Measurements from ENCODE around the gene VPS13C.

VPS13C gene

GRCh38 chr15:61831505-61831921 lies 228.7 kb downstream of the VPS13C start:
- no peak for TF ChIP-seq TEAD4 (IDR thresholded peaks at IDR 0.05)
- TF ChIP-seq FOXM1 (IDR thresholded peaks at IDR 0.05; ENCODE audit: borderline replicate concordance, low read depth) = no peak
- TF ChIP-seq EGR1 (IDR thresholded peaks at IDR 0.05) = peak; percentile 25; the same call in 1 of the 2 replicates
- peak; percentile 77 for TF ChIP-seq CEBPB (IDR thresholded peaks at IDR 0.05)
- peak; percentile 35; the same call in 1 of the 2 replicates for TF ChIP-seq TCF12 (IDR thresholded peaks at IDR 0.05; ENCODE audit: low read depth)

DNA sequence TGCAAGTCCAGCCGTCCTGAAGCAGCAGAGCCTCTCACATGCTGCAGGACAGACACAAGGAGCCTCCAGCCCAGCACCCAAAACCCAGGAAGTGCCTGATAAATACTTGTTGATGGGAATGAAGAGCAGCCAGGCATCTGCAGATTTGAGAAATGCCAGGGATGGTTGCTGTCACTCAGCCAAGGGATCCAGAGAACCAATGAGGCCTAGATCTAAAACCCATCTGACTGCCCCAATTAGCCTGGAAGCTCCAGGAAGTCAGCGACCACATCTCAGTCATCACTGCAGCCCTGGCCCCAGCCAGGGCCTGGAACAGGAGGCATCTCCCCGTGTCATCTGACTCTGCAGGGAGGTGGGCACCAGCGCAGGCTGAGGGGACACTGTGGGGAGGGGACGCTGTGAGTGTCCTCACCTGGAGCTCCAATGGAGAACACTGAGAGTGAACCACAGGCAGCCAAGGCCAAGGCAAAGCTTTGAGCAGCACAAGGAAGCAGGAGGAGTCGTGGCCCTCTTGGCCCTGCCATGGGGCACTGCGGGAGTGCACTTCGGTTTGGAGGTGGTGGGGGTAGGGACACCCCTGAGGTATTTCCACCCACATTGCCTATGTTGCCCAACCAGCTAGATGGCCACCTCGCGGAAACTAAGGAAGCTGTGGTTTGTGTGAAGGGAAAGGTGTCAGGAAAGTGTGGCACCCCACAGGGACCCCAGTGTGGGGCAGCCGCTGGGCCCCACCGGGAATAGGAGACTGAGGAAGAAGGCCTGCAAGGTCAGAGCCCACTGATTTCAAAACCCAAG lies 229.5 kb downstream of the VPS13C start:
- no peak for TF ChIP-seq CEBPB (IDR thresholded peaks at IDR 0.05)
- no peak for TF ChIP-seq RAD21 (IDR thresholded peaks at IDR 0.05; ENCODE audit: low read depth)
- TF ChIP-seq NFIC (IDR thresholded peaks at IDR 0.05) = no peak
- TF ChIP-seq YY1 (IDR thresholded peaks at IDR 0.05; ENCODE audit: low read depth) = no peak
- no peak for TF ChIP-seq TAF1 (IDR thresholded peaks at IDR 0.05; ENCODE audit: low read depth)
- TF ChIP-seq EP300 (IDR thresholded peaks at IDR 0.05; ENCODE audit: borderline replicate concordance) = no peak
- TF ChIP-seq, protein P1, sequence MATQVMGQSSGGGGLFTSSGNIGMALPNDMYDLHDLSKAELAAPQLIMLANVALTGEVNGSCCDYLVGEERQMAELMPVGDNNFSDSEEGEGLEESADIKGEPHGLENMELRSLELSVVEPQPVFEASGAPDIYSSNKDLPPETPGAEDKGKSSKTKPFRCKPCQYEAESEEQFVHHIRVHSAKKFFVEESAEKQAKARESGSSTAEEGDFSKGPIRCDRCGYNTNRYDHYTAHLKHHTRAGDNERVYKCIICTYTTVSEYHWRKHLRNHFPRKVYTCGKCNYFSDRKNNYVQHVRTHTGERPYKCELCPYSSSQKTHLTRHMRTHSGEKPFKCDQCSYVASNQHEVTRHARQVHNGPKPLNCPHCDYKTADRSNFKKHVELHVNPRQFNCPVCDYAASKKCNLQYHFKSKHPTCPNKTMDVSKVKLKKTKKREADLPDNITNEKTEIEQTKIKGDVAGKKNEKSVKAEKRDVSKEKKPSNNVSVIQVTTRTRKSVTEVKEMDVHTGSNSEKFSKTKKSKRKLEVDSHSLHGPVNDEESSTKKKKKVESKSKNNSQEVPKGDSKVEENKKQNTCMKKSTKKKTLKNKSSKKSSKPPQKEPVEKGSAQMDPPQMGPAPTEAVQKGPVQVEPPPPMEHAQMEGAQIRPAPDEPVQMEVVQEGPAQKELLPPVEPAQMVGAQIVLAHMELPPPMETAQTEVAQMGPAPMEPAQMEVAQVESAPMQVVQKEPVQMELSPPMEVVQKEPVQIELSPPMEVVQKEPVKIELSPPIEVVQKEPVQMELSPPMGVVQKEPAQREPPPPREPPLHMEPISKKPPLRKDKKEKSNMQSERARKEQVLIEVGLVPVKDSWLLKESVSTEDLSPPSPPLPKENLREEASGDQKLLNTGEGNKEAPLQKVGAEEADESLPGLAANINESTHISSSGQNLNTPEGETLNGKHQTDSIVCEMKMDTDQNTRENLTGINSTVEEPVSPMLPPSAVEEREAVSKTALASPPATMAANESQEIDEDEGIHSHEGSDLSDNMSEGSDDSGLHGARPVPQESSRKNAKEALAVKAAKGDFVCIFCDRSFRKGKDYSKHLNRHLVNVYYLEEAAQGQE (IDR thresholded peaks at IDR 0.05; ENCODE audit: low read depth) = no peak
- no peak for TF ChIP-seq ZBTB7A (IDR thresholded peaks at IDR 0.05; ENCODE audit: low read depth)
- TF ChIP-seq TEAD4 (IDR thresholded peaks at IDR 0.05) = no peak
- no peak for TF ChIP-seq FOXM1 (IDR thresholded peaks at IDR 0.05; ENCODE audit: borderline replicate concordance, low read depth)
- no peak for TF ChIP-seq CREB1 (IDR thresholded peaks at IDR 0.05; ENCODE audit: low read depth)
- TF ChIP-seq, protein P2, sequence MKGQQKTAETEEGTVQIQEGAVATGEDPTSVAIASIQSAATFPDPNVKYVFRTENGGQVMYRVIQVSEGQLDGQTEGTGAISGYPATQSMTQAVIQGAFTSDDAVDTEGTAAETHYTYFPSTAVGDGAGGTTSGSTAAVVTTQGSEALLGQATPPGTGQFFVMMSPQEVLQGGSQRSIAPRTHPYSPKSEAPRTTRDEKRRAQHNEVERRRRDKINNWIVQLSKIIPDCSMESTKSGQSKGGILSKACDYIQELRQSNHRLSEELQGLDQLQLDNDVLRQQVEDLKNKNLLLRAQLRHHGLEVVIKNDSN (IDR thresholded peaks at IDR 0.05) = no peak
- TF ChIP-seq, protein P3, sequence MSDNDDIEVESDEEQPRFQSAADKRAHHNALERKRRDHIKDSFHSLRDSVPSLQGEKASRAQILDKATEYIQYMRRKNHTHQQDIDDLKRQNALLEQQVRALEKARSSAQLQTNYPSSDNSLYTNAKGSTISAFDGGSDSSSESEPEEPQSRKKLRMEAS (IDR thresholded peaks at IDR 0.05) = no peak
- no peak for TF ChIP-seq EGR1 (IDR thresholded peaks at IDR 0.05)
- no peak for TF ChIP-seq TCF12 (IDR thresholded peaks at IDR 0.05; ENCODE audit: low read depth)

DNA sequence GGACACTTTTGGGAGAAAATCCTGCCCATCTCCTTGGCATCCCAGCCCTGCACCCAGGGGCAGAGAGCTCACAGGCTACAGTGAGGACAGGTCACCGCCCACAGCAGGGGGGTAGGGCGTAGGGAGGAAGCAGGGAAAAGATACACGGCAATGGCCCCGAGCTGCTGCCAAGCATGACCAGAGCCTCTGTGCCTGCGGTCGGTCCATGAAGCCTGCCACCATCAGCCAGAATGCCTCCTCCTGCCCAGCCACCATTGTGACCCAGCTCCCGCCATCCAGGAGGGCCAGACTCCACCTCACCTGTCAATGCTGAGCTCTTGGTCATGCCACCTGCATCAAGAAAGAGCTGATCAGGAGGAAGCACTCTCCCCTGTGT lies 230.7 kb downstream of the VPS13C start:
- TF ChIP-seq EP300 (IDR thresholded peaks at IDR 0.05; ENCODE audit: borderline replicate concordance) (no peak), TCF12 (IDR thresholded peaks at IDR 0.05; ENCODE audit: low read depth) (no peak), YY1 (IDR thresholded peaks at IDR 0.05; ENCODE audit: low read depth) (no peak), NFIC (IDR thresholded peaks at IDR 0.05) (0 out of 2 replicates have a peak, but pooled peaks have one; percentile 24), CREB1 (IDR thresholded peaks at IDR 0.05; ENCODE audit: low read depth) (no peak), TEAD4 (IDR thresholded peaks at IDR 0.05) (no peak)
- TF ChIP-seq, protein P1 (IDR thresholded peaks at IDR 0.05; ENCODE audit: low read depth) = no peak

DNA sequence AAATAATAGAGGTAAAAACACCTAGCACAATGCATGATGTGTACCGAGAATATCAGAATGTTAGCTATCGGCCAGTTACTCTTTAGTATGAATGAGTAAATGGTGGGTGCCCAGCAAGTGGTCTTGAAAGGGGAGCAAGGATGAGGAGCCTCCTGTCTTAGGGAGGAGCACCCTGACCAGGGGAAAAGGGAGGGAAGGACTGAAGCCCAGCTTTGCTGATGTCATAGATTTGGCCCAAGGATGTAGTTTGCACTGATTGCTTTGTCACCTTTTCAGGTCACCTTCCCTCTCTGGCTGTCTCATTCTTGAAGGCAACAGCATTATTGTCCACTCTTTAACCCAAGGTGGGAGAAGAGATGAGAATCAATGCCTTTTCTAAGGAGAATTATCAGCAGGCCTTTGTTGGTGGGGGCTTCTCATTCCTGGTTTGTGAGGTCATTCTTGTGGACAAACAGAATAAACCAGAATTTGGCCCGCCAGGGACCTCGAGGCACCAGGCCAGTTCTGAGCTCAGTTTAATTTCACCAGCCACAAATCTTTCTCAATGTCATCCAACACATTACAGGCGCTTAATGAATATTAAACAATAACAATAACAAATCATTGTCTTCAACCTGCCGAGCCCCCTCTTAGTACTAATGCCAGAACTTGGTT lies 231.3 kb downstream of the VPS13C start:
- TF ChIP-seq NFIC (IDR thresholded peaks at IDR 0.05) (no peak), FOXM1 (IDR thresholded peaks at IDR 0.05; ENCODE audit: borderline replicate concordance, low read depth) (no peak), ZBTB7A (IDR thresholded peaks at IDR 0.05; ENCODE audit: low read depth) (no peak), CREB1 (IDR thresholded peaks at IDR 0.05; ENCODE audit: low read depth) (no peak), EGR1 (IDR thresholded peaks at IDR 0.05) (no peak), EP300 (IDR thresholded peaks at IDR 0.05; ENCODE audit: borderline replicate concordance) (no peak), TAF1 (IDR thresholded peaks at IDR 0.05; ENCODE audit: low read depth) (no peak), YY1 (IDR thresholded peaks at IDR 0.05; ENCODE audit: low read depth) (no peak), RAD21 (IDR thresholded peaks at IDR 0.05; ENCODE audit: low read depth) (no peak), CEBPB (IDR thresholded peaks at IDR 0.05) (no peak), TCF12 (IDR thresholded peaks at IDR 0.05; ENCODE audit: low read depth) (no peak), TEAD4 (IDR thresholded peaks at IDR 0.05) (no peak)
- TF ChIP-seq, protein P1 (IDR thresholded peaks at IDR 0.05; ENCODE audit: low read depth) = no peak
- TF ChIP-seq, protein P3 (IDR thresholded peaks at IDR 0.05) = no peak
- TF ChIP-seq, protein P2 (IDR thresholded peaks at IDR 0.05) = no peak
